GM18861 (cell line): Measurements from ENCODE around the gene ZNF724.
"Not testable (repeated sequence)": the region's sequence is repeated elsewhere in the genome, so short reads cannot be mapped to it uniquely, and the experiment has no call there.

Source experiments
- ATAC-seq: cut with Tn5 transposase; IDR thresholded peaks from one replicate; pipeline ENCODE4 v1.9.1; 2021; ENCODE audit not compliant: unreplicated experiment

Gene ZNF724

DNA sequence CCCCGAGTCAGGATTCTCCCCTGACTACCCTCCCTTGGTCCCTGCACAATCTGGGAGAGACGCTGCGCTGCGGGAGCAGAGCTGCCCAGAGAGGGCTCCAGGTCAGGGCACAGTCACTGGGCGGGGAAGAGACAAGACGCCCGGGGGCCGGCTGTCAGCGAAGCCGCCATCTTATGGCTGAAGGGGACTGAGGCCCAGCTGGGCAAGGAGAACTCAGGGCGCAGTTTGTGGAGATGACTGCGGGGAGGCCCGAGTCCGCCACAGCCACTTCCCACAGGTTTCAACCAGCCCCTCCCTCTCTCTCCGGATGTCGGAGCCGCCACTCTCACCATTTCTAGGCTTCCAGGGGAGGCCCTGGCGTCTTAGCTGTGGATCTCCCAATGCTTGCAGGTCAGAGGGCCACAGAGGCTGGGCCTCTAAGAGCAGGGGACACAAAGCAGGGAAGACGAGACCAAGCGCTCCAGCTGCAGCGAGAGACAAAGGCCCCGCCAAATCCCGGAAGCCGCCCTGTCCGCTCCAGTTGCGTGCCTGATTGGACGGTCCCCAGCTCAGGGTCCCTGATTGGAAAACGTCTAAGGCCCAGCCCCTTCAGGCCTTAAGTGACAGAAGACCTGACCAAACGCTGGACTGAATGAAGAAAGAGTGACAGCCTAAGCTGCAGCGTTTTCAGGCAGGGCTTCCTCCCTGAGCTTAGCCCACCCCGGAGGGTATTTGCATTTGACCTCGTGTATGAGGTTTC is at the start of gene ZNF724:
TSS of gene ZNF724 (minus strand) at position 484 of the 739 bp plus-strand sequence. CDS start at position 332, 152 bp downstream.
- ATAC-seq = peak; percentile 99

DNA sequence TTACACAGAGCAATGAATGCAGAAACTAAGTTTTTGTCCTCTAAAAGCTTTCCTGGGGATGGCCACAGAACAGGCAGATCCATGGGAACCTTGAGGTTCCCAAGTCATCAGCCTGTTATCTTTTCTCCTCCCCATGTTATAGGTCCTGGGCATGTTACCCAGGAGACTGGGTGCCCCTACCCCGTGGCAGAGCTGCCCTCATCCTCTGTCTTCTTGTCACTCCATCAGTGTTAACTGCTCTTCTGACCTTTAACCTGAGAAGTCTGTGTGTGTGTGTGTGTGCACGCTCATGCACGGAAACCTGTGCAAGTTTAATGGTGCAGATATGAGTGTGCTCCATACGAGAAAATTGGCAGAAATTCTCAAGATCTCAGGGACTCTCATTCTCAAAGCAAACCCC is 43.9 kb upstream of the ZNF724 start:
- no peak for ATAC-seq

GRCh38 chr19:23289966-23290365 is 39.8 kb upstream of the ZNF724 start:
- ATAC-seq = not testable (repeated sequence)

DNA sequence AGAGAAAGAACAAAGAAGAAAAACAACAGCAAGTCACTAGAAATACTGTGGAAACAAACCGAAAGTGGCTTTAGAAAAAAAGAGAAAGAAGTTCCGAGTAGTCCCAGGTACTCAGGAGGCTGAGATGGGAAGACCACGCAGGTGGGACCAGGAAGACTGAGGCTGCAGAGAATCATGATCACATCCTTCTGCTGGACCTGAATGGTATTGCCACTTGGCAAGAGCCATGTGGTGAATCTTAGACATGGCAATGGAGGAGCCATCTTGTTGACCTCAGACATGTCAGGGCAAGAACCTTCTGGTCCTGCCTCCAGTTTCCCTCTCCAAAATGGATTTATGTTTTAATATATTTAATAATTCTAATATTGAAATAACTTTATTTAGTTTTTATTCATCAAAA is 37.4 kb upstream of the ZNF724 start:
- no peak for ATAC-seq

DNA sequence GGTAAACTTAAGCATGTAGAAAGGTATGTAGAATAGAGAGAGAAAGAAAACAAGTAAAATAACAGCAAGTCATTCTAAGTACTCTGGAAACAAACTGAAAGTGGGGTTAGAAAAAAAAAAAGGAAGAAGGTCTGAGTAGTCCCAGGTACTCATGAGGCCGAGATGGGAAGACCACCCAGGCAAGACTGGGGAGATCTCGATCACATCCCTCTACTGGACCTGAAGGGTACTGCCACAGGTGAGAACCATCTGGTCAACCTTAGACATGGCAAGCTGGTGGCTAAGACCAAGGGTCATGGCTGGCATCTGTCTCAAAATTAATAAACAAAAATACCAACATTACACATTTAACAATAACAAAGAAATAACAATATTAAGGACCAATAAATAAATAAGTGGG is 36.3 kb upstream of the ZNF724 start:
- no peak for ATAC-seq

DNA sequence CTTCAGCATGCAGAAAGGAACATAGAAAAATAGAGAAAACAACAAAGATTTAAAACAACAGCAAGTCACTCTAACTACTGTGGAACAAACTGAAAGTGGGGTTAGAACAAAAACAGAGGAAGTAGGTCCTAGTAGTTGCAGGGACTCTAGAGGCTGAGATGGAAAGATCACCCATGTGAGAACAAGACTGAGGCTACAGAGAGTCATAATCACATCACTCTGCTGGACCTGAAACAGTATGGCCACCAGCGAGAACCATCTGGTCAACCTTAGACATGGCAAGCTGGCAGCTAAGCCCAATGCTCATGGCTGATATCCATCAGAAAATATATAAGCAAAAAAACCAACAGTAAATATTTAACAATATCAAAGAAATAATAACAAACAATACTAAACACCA is 35.8 kb upstream of the ZNF724 start:
- ATAC-seq = no peak

- ATAC-seq = not testable (repeated sequence)
Observed at GRCh38 chr19:23285326-23285725, 35.1 kb upstream of the ZNF724 start.

- peak; percentile 54 for ATAC-seq
Observed at GRCh38 chr19:23283925-23284324, 33.7 kb upstream of the ZNF724 start.

DNA sequence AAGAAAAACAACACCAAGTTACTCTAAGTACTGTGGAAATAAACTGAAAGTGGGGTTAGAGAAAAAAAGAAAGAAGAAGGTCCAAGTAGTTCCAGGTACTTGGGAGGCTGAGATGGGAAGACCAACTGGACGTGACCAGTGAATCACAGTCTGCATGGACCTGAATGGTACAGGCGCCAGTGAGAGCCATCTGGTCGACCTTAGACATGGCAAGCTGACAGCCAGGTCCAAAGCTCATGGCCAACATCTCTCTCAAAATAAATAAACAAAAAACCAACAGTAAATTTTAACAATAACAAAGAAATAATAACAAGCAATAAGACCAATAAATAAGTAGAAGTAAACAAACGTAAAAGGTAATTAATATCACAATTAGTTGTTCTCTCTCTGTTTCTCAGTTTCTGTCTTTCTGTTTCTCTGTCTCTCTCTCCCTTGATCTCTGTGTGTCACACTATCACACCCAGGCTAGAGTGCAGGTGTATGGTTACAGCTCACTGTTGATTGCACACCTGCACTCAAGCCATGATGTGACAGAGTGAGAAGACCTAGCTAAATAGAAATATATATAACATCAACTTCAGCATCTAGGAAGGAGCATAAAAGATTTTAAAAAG is 31.6 kb upstream of the ZNF724 start:
- ATAC-seq = no peak

- ATAC-seq = not testable (repeated sequence)
Observed at GRCh38 chr19:23278118-23278517, 27.9 kb upstream of the ZNF724 start.

DNA sequence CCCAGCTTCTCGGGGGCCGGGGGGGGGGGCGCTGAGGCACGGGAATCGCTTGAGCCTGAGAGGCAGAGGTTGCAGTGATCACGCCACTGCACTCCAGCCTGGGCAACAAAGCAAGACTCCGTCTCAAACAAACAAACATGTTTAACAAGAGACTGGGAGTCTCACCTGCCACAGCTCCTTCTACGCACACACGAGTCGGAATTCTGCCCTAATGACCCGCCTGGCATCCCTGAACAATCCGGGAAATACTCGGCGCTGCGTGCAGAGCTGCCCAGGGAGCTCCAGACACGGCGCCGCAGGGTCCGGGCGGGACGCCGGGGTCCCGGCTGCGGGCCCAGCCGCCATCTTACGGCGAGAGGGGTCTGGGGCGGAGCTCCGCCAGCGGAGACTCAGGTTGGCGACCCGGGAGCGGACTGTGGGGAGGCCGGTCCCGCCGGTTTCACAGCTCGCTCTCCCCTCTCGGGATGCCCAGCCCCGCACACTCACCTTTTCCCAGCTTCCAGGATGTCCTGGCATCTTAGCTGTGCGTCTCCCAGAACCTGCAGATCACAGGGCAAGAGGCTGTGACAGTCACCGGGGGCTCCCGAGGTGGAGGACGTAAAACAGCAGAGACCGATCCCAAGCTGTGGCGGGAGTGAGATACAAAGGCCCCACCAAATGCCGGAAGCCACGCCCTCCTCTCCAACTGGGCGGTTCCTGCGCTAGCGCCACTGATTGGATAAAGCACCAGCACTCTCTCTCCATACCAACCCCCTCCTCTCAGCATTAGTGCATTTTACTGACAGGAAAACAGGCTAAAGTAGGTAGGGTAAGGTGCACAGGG is 23.6 kb upstream of the ZNF724 start:
- peak; percentile 98 for ATAC-seq

- no peak for ATAC-seq
Observed at GRCh38 chr19:23273022-23273589, 22.9 kb upstream of the ZNF724 start.

DNA sequence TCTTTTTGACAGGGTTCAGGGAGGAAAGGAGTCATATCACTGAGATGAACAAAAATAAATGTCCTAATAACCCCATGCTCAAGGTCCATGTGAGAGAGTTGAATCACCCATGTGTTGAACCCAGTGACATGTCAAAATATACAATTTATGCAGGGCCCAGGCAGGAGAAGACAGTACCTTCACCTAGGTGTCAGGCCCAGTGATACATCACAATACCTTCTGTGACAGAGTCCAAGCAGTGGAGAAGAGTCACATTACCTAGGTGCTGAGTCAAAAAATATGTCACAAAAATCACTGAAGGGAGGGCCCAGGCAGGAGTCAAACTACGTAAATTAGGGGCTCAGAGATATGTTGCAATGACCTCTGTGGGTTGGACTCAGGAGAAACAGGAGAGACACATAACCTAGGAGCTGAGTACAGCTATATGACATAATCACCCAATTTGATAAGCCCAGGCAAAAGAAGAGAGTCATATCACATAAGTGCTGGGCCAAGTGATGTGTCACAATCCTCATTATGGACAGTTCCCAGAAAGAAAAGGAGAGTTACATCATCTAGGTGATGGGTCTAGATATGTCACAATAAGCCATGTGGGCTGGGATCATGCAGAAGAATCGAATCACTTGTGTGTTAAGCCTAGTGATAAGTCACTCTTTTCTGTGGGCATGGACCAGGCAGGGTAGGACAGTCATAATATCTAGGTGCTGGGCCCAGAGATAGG is 13.8 kb upstream of the ZNF724 start:
- no peak for ATAC-seq

DNA sequence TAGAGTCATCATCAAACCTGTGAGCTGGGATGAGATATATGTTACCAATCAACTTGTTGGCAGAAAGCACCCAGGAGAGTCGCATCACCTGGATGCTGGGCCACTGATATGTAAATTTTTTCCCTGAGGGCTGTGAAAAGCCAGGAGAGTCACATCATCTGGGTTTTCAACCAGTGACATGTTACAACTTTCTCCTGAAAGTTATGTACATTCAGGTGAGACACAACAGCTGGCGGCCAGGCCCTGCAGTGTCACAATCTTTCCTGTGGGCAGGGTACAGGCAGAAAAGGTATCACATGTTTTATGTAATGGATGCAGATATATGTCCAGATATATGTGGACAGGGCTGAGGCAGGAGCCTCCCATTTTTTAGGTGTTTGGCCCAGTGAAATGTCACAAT is 13.2 kb upstream of the ZNF724 start:
- no peak for ATAC-seq

- ATAC-seq = no peak
Observed at GRCh38 chr19:23262920-23263319, 12.7 kb upstream of the ZNF724 start.

GRCh38 chr19:23261496-23262020 is 11.4 kb upstream of the ZNF724 start:
- no peak for ATAC-seq

DNA sequence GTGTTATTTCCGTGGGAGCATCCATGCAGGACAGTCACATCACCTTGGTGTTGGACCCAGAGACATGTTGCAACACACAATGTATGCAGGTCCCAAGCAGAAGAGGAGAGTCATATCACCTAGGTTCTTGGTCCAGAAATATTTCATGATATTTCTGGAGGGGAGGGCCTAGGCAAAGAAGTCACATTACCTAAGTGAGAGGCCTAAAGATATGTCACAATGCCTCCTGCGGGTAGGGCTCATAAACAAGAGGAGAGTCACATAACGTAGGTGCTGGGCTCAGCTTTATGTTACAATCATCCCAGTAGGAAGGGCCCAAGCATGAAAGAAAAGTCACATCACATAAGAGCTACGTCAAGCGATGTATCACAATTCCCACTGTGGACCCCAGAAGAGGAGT is 10.8 kb upstream of the ZNF724 start:
- ATAC-seq = no peak

- no peak for ATAC-seq
Observed at GRCh38 chr19:23259961-23260360, 9.8 kb upstream of the ZNF724 start.

DNA sequence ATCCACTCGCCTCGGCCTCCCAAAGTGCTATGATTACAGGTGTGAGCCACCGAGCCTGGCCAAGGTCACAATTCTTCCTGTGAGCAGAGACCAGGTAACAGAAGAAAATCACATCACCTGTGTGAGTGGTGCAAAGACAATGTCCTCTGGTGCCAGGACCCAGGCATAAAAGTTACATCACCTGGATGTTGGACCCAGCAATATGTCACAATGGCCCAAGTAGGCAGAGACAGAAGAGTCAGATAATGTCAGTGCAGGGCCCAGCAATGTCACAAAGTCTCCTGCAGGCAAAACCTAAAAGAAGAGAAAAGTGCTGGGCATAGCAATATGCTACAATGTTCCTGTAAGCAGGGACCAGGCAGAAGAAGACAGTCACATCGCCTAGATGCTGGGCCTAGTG is 5.5 kb upstream of the ZNF724 start:
- ATAC-seq = no peak

DNA sequence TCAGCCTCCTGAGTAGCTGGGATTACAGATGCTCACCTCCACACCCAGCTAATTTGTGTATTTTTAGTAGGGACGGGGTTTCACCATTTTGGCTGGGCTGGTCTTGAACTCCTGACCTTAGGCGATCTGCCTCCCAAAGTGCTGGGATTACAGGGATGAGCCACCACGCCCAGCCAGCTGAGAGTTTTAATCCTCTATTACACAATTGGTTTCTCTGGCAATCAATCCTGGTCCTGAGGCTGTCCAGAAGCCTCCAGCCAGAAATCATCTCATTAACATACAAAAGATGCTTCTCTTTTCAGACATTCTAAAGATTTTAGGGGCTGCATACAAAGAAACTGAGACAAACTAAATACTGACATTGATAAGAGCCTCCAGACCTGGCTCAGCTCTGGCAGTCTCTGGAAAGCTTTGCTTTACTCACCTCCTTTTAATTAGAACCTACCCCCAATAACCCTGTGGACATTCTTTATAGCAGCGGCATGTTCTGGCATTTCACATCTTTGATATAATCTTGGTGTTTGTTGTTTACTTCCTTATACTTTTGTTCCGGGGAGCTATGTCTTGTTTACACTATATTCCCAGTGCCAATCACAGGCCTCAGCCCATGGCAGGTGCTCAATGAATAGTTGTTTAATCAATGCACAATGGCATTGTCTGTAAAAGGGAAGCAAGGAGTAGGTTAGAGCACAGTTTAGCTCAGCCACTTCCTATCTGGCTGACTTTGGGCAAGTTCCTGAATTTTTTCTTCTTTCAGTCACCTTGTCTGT is 4.1 kb upstream of the ZNF724 start:
- no peak for ATAC-seq
